H1 (cell line): ENCODE data around the gene SCARF1. TPM values are rescaled to one million over a fixed set of nuclear protein-coding genes. Genes with fewer than 3 reads are reported as not detected.

Experiments used
- CTCF ChIA-PET: fragments of 300-600 bp; sonication (Branson Sonifier 250); formaldehyde crosslinking; loops from one replicate; lab custom pipeline; 2021; ENCODE audit not compliant: partially characterized antibody; lab: Charles Lee
- POLR2A ChIA-PET: fragments of 300-600 bp; sonication (Branson Sonifier 250); formaldehyde crosslinking; loops from one replicate; lab custom pipeline; 2021; ENCODE audit warnings: inconsistent platforms; ENCODE audit not compliant: partially characterized antibody; lab: Charles Lee
- DNase-seq, 2 experiments: peaks; one replicate each; pipeline versions ENCODE4 v3.0.0 to v3.0.0-alpha.2; 2010 to 2022; ENCODE audit warnings: low spot score in 2 of 2, low read depth in 1 of 2, mixed read lengths in 1 of 2
- FAIRE-seq: peaks from 2 replicates; lab custom pipeline; 2011; peaks lifted over from hg19 to GRCh38; lab: Jason Lieb, UNC
- H2AFZ ChIP-seq: 2 replicates; pipeline ENCODE4 v1.8.1; 2012; ENCODE audit warnings: low read length, inconsistent platforms
- H2AK5ac ChIP-seq: 2 replicates; pipeline ENCODE4 v1.6.1; 2013; ENCODE audit warnings: low read depth, low read length
- H2BK120ac ChIP-seq: replicated peaks from 2 replicates; pipeline ENCODE3; 2013; ENCODE audit warnings: low read depth, low read length, inconsistent platforms
- H2BK12ac ChIP-seq: 2 replicates; pipeline ENCODE4 v1.6.1; 2013; ENCODE audit warnings: low read depth, low read length
- H2BK15ac ChIP-seq: 2 replicates; pipeline ENCODE4 v1.6.1; 2013; ENCODE audit warnings: low read length
- H2BK20ac ChIP-seq: 2 replicates; pipeline ENCODE4 v1.6.1; 2013; ENCODE audit warnings: low read length
- H2BK5ac ChIP-seq: 2 replicates; pipeline ENCODE4 v1.6.1; 2013; ENCODE audit warnings: low read depth, low read length
- H3K14ac ChIP-seq: 2 replicates; pipeline ENCODE4 v1.6.1; 2013; ENCODE audit warnings: inconsistent platforms; ENCODE audit not compliant: insufficient read length
- H3K18ac ChIP-seq: 2 replicates; pipeline ENCODE4 v1.6.1; 2013; ENCODE audit warnings: low read length; ENCODE audit errors: extremely low read depth
- H3K23ac ChIP-seq: 2 replicates; pipeline ENCODE4 v1.6.1; 2013; ENCODE audit warnings: inconsistent platforms; ENCODE audit not compliant: insufficient read length
- H3K23me2 ChIP-seq: 2 replicates; pipeline ENCODE4 v1.6.1; 2013; ENCODE audit warnings: low read depth, low read length
- H3K27ac ChIP-seq: 2 replicates; pipeline ENCODE4 v1.6.1; 2011; ENCODE audit warnings: low read depth, low read length, inconsistent platforms
- H3K27me3 ChIP-seq, 4 experiments: replicated peaks in 1 of 4; 1 replicate in 1 of 4; 2 replicates in 3 of 4; pipeline versions ENCODE4 v1.6.1 to v1.8.1; 2011 to 2013; ENCODE audit warnings: low read length in 3 of 4, mild to moderate bottlenecking in 3 of 4, inconsistent platforms in 2 of 4, mixed read lengths in 2 of 4, moderate library complexity in 1 of 4; ENCODE audit not compliant: control insufficient read depth in 3 of 4, insufficient read depth in 3 of 4; ENCODE audit errors: extremely low read depth in 1 of 4
- H3K36me3 ChIP-seq, 4 experiments: 2 replicates each; pipeline versions ENCODE4 v1.6.1 to v1.8.1; 2011 to 2013; ENCODE audit warnings: mild to moderate bottlenecking in 4 of 4, low read length in 3 of 4, moderate library complexity in 2 of 4, control low read depth in 1 of 4, inconsistent platforms in 1 of 4; ENCODE audit not compliant: insufficient read depth in 4 of 4, control insufficient read depth in 2 of 4
- H3K4ac ChIP-seq: replicated peaks from 2 replicates; pipeline ENCODE3; 2013; ENCODE audit warnings: low read length, low read depth, mixed read lengths, inconsistent platforms; ENCODE audit not compliant: insufficient read length
- H3K4me1 ChIP-seq, 4 experiments: replicated peaks in 1 of 4; 1 replicate in 1 of 4; 2 replicates in 3 of 4; pipeline versions ENCODE4 v1.6.1 to v1.8.1; 2011 to 2013; ENCODE audit warnings: low read length in 3 of 4, inconsistent platforms in 2 of 4, mixed read lengths in 1 of 4; ENCODE audit not compliant: insufficient read depth in 4 of 4, control insufficient read depth in 3 of 4
- H3K4me2 ChIP-seq, 2 experiments: 2 replicates each; pipeline versions ENCODE4 v1.6.1 to v1.8.1; 2011 to 2013; ENCODE audit warnings: low read depth in 2 of 2, low read length in 2 of 2, control low read depth in 1 of 2, inconsistent platforms in 1 of 2, mild to moderate bottlenecking in 1 of 2; ENCODE audit not compliant: insufficient read depth in 1 of 2
- H3K4me3 ChIP-seq, 4 experiments: fragments of 200-600, 300-600 bp in 1 of 4; sonication (generic), shearing (Covaris generic), sonication (Bioruptor Twin) in 1 of 4; 2 replicates each; pipeline versions ENCODE4 v1.5.1 to v1.8.1; 2011 to 2016; ENCODE audit warnings: low read length in 4 of 4, low read depth in 3 of 4, control low read depth in 2 of 4, inconsistent platforms in 2 of 4, mild to moderate bottlenecking in 2 of 4, mixed read lengths in 1 of 4, moderate library complexity in 1 of 4; ENCODE audit not compliant: insufficient read depth in 2 of 4; ENCODE audit errors: extremely low read depth in 1 of 4
- H3K56ac ChIP-seq: replicated peaks from 2 replicates; pipeline ENCODE3; 2013; ENCODE audit warnings: low read depth, mild to moderate bottlenecking, mixed read lengths, low read length, inconsistent platforms; ENCODE audit not compliant: insufficient read length
- H3K79me1 ChIP-seq: 2 replicates; pipeline ENCODE4 v1.6.1; 2013; ENCODE audit warnings: low read depth, low read length, control low read depth
- H3K79me2 ChIP-seq, 2 experiments: 2 replicates each; pipeline versions ENCODE4 v1.6.1 to v1.8.1; 2012 to 2013; ENCODE audit warnings: low read length in 2 of 2, mild to moderate bottlenecking in 2 of 2, inconsistent platforms in 1 of 2; ENCODE audit not compliant: insufficient read depth in 2 of 2, control insufficient read depth in 1 of 2
- H3K9ac ChIP-seq, 4 experiments: replicated peaks in 1 of 4; 1 replicate in 1 of 4; 2 replicates in 3 of 4; pipeline versions ENCODE4 v1.6.1 to v1.8.1; 2011 to 2013; ENCODE audit warnings: low read depth in 3 of 4, low read length in 3 of 4, control low read depth in 2 of 4, mild to moderate bottlenecking in 2 of 4, moderate library complexity in 2 of 4, inconsistent platforms in 1 of 4; ENCODE audit errors: extremely low read depth in 1 of 4
- H3K9me3 ChIP-seq, 2 experiments: 2 replicates each; pipeline versions ENCODE4 v1.6.1 to v1.8.1; 2012 to 2013; ENCODE audit warnings: mild to moderate bottlenecking in 2 of 2, moderate library complexity in 2 of 2, control low read depth in 1 of 2, inconsistent platforms in 1 of 2, low read depth in 1 of 2, low read length in 1 of 2, mixed read lengths in 1 of 2; ENCODE audit not compliant: insufficient read depth in 2 of 2
- H4K20me1 ChIP-seq, 2 experiments: replicated peaks in 1 of 2; 2 replicates each; pipeline versions ENCODE3 to v1.8.1; 2011 to 2013; ENCODE audit warnings: inconsistent platforms in 2 of 2, low read length in 2 of 2, mild to moderate bottlenecking in 1 of 2; ENCODE audit not compliant: insufficient read depth in 2 of 2, control insufficient read depth in 1 of 2
- H4K5ac ChIP-seq: 2 replicates; pipeline ENCODE4 v1.6.1; 2013; ENCODE audit warnings: low read length, low read depth, mixed read lengths, inconsistent platforms; ENCODE audit not compliant: insufficient read length
- H4K8ac ChIP-seq: 2 replicates; pipeline ENCODE4 v1.8.0; 2013; ENCODE audit warnings: mild to moderate bottlenecking, moderate library complexity, low read length, inconsistent platforms; ENCODE audit not compliant: insufficient read depth; ENCODE audit errors: extremely low read depth
- H4K91ac ChIP-seq: replicated peaks from 2 replicates; pipeline ENCODE3; 2013; ENCODE audit warnings: low read length, mixed read lengths, inconsistent platforms; ENCODE audit not compliant: insufficient read length
- RFX5 ChIP-seq: IDR thresholded peaks from 2 replicates; pipeline ENCODE4 v1.6.1; 2011; ENCODE audit warnings: low read depth, low read length, improper control_type of control experiment, borderline replicate concordance
- SP4 ChIP-seq: IDR thresholded peaks from 2 replicates; pipeline ENCODE4 v1.6.1; 2012; ENCODE audit warnings: low read length, inconsistent platforms
- WGBS, 2 experiments: shearing (Covaris generic) in 1 of 2; methylation state at CpG; one replicate each; pipeline versions ENCODE4 v1.1.6 to v1.1.7; 2013 to 2015; ENCODE audit warnings: low lambda C conversion rate in 2 of 2, mixed read lengths in 2 of 2, inconsistent platforms in 1 of 2, low coverage in 1 of 2, missing lambda C conversion rate in 1 of 2; ENCODE audit not compliant: insufficient replicate concordance in 2 of 2, insufficient coverage in 1 of 2, insufficient read length in 1 of 2; ENCODE audit errors: extremely low coverage in 1 of 2, missing lambda C conversion rate in 1 of 2; 5-methylcytosine and 5-hydroxymethylcytosine counted together
- polyA plus RNA-seq, 7 experiments: library from polyadenylated mRNA; depleted of rRNA in 3 of 7; stranded (reverse) in 5 of 7; unstranded in 2 of 7; fragments of >200 nt in 5 of 7; fragments of 200-250 nt in 2 of 7; gene quantifications; 1 replicate in 5 of 7; 2 replicates in 1 of 7; 4 replicates in 1 of 7; pipeline versions ENCODE4 v1.2.1 to v1.2.3, GENCODE V29; 2011 to 2013; ENCODE audit warnings: missing spikeins in 2 of 7, mixed read lengths in 2 of 7
- total RNA-seq: library from RNA; stranded (reverse); fragmentation: NEBNext Ultra II Directional; extraction: Animal tissue kit (Norgen Biotek cat#: 25700); gene quantifications from 2 replicates; pipeline ENCODE4 v1.2.1, GENCODE V29; 2021
- TF ChIP-seq, protein P1 (sequence below), 3 experiments: IDR thresholded peaks; 1 replicate in 2 of 3; 2 replicates in 1 of 3; pipeline versions ENCODE4 v1.5.1 to v1.6.1; 2011; ENCODE audit warnings: low read length in 3 of 3, mild to moderate bottlenecking in 3 of 3, inconsistent platforms in 2 of 3, low read depth in 1 of 3, moderate library complexity in 1 of 3; ENCODE audit not compliant: insufficient read depth in 1 of 3; ENCODE audit errors: control extremely low read depth in 1 of 3

The SCARF1 gene
- total and polyA plus RNA-seq, 2 of the 8 experiments (the other 6 are each of a cell fraction or from before 2014, with no cell fraction given) = 1.1 to 1.6 TPM

DNA sequence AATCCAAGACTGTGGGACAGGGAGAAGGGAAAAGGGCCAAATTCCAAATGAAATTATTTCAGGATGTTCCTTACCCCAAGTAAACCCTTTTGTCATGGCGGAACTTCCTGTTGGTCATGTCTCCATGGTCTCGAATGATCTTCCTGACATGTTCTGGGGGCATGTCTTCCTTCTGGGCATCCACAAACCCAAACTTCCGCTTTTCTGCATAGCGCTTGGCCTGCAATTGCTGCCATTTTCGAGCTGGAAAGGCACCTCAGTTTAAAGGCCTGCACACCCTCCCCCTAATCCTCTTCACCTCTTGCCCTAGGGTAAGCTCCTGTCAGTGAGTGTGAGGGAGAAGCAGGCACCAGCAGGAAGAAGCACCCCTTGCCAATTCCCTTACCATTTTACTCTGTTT is 37.9 kb upstream of the SCARF1 start:
- ChIA-PET CTCF (interaction anchor here (0.8 to 2.4 kb wide), 3 partner anchors 14 to 31 kb away, joined by 5 to 13 read pairs (median 10); no protein-coding TSS in a partner anchor), POLR2A (interaction anchor here (0.5 to 1.9 kb wide), 8 partner anchors 11 to 575 kb away, joined by 3 to 10 read pairs (median 4); partner anchors contain the start of gene RILP)
- no peak overlapping the region for H4K5ac ChIP-seq
- no peak overlapping the region for H2BK12ac ChIP-seq
- peak overlapping the region; percentile 62 to 86 for H3K4me2 ChIP-seq
- no peak overlapping the region for H2BK5ac ChIP-seq
- H3K23ac ChIP-seq = no peak overlapping the region
- WGBS, 2 experiments = 89% methylated on average over 5 of the region's 5 CpGs; no CpG with 5 or more reads in 1 of the 2 experiments
- peaks cover 18 to 27% of the 10 kb centered on the region in 2 experiments for H4K20me1 ChIP-seq
- H3K79me1 ChIP-seq = peaks cover 9% of the 10 kb centered on the region
- peak overlapping the region in 1 of 4 experiments; percentile 47; a peak in 1 of 7 replicates for H3K9ac ChIP-seq
- H2BK120ac ChIP-seq = no peak overlapping the region
- no peak overlapping the region for H2AK5ac ChIP-seq
- FAIRE-seq (no peak), DNase-seq (no peak)
- H2BK15ac ChIP-seq = no peak overlapping the region
- H3K79me2 ChIP-seq = peaks cover 10 to 32% of the 10 kb centered on the region in 2 experiments
- H3K9me3 ChIP-seq = no peaks in the 10 kb centered on the region
- no peak overlapping the region for H3K56ac ChIP-seq
- H2AFZ ChIP-seq = no peak overlapping the region
- H3K36me3 ChIP-seq = peaks cover 43 to 49% (median 44%) of the 10 kb centered on the region in 4 experiments
- H2BK20ac ChIP-seq = no peak overlapping the region
- H3K27me3 ChIP-seq = no peaks in the 10 kb centered on the region
- peak overlapping the region; percentile 78 to 87 (median 82) for H3K4me3 ChIP-seq
- no peak overlapping the region for H3K14ac ChIP-seq
- H3K18ac ChIP-seq = no peak overlapping the region
- H3K4ac ChIP-seq = no peak overlapping the region
- peaks cover 0 to 5% (median 3%) of the 10 kb centered on the region in 4 experiments; a peak in 3 of 7 replicates for H3K4me1 ChIP-seq
- no peak overlapping the region for H4K8ac ChIP-seq
- peaks cover 3% of the 10 kb centered on the region for H3K23me2 ChIP-seq
- no peak overlapping the region for H4K91ac ChIP-seq
- no peak overlapping the region for H3K27ac ChIP-seq
- TF ChIP-seq RFX5 (no peak), SP4 (no peak)
- TF ChIP-seq, protein P1, sequence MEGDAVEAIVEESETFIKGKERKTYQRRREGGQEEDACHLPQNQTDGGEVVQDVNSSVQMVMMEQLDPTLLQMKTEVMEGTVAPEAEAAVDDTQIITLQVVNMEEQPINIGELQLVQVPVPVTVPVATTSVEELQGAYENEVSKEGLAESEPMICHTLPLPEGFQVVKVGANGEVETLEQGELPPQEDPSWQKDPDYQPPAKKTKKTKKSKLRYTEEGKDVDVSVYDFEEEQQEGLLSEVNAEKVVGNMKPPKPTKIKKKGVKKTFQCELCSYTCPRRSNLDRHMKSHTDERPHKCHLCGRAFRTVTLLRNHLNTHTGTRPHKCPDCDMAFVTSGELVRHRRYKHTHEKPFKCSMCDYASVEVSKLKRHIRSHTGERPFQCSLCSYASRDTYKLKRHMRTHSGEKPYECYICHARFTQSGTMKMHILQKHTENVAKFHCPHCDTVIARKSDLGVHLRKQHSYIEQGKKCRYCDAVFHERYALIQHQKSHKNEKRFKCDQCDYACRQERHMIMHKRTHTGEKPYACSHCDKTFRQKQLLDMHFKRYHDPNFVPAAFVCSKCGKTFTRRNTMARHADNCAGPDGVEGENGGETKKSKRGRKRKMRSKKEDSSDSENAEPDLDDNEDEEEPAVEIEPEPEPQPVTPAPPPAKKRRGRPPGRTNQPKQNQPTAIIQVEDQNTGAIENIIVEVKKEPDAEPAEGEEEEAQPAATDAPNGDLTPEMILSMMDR (IDR thresholded peaks at IDR 0.05; ENCODE audit: control extremely low read depth in 1 of 3, insufficient read depth in 1 of 3, low read depth in 1 of 3, low read length in 3 of 3) = no peak
